ENCODE results near the gene VCAM1.

Gene VCAM1, protein sequence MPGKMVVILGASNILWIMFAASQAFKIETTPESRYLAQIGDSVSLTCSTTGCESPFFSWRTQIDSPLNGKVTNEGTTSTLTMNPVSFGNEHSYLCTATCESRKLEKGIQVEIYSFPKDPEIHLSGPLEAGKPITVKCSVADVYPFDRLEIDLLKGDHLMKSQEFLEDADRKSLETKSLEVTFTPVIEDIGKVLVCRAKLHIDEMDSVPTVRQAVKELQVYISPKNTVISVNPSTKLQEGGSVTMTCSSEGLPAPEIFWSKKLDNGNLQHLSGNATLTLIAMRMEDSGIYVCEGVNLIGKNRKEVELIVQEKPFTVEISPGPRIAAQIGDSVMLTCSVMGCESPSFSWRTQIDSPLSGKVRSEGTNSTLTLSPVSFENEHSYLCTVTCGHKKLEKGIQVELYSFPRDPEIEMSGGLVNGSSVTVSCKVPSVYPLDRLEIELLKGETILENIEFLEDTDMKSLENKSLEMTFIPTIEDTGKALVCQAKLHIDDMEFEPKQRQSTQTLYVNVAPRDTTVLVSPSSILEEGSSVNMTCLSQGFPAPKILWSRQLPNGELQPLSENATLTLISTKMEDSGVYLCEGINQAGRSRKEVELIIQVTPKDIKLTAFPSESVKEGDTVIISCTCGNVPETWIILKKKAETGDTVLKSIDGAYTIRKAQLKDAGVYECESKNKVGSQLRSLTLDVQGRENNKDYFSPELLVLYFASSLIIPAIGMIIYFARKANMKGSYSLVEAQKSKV
- 0 reads per million in 2 donors for total RNA-seq

DNA sequence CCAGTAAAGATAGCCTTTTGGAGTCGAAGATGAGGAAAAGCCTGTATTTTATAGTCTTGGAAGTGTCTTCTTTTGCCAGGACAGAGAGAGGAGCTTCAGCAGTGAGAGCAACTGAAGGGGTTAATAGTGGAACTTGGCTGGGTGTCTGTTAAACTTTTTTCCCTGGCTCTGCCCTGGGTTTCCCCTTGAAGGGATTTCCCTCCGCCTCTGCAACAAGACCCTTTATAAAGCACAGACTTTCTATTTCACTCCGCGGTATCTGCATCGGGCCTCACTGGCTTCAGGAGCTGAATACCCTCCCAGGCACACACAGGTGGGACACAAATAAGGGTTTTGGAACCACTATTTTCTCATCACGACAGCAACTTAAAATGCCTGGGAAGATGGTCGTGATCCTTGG, at the start of gene VCAM1:
TSS of gene VCAM1 (plus strand) at position 253 of the 400 bp plus-strand sequence. CDS start at position 372, 119 bp downstream.
- no peak for DNase-seq

DNA sequence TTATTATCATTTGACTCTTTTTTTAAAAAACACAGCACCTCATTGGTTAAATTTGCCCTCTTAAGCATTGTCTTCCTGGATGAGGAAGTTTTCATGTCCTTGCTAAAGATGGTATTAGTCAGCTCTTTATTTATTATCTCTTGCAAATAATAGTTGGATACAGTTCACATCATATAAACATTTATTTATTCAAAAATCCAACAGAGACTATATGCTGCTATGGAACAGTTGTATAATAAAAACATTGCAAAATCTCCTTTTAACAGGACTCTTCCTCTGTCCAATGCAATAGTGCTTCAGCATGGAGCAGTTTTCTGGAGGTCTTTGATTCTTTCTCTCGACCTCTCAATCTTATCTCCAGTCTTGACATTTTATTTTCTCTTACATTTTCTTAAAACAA, 49.5 kb upstream of the VCAM1 start:
- no peak for DNase-seq

DNA sequence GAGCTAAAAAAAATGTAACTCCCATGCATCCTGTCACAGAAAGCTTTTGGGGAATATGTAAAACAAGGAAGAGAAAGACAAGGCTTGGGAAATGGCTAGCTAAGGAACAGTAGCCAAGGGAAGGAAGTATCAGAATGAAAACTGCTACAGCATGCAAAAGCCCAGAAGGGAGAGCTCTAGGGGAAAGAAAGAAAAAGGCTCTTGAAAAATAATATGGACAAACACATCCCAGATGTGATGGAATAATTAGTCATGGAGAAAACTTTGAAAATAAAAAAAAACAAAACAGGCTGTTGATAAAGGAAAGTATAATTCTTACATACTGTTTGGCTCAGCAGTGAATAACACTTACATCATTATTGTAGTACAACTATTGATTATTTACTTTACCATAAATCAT, 47.9 kb upstream of the VCAM1 start:
- no peak for DNase-seq

DNA sequence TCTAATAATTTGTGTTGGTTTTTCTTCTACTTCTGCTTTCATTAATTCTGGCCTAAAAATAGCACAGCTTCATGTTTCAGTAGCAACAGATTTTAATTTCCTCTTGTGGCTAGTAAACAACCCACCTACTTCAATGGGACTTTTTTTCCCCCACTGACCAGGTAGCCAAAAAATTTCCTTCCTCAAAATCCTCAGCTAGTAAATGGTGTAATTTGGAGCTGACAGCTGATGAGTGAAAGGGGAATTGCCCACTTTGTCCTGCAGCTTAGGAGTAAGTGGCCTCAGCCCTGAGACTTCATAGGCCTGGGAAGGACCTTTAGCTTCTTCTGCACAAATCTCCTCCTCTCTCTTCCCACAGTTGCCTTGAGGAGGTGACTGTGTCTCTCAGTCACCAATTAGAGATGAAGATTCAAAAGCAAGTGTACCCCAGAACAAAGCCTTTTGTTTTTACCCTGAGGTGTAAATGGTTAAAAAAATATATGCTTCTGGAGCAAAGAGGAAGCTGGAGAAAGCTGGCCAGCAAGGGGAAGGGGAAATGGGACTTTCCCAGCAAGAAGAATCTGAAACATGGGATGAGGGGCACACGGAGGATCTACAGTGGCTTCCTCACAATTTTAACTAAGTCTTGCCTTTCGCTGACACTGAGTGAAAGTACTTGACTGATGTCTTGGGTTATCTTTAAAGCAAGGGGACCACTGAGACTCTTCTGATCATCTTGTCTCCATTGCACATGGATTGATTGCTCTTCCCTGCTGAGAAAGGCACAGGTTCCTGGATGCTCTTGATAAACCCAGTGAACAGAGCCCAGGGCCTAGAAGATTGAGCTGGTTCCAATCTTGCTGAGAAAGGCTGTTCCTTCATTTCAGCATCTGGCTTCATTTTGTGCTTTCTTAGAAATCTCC, 35.8 kb upstream of the VCAM1 start:
- DNase-seq = no peak

DNA sequence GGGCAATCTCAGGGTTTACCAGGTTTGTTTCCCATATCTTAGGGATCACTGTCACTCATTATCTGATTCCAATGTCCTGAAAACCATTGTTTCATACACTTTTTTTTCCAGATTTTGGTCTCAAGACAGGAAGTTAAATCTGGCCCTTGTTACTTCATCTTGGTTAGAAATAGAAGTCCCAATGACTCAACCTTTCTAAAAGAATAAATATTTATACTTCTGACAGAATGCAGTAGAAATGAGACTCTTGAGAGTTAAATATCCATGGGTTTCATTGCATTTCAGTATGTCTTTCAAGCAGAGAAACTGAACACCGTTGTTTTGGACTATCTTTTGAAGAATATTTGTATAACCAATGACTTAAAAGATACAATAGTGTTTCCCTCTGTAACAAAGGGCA, 19.8 kb upstream of the VCAM1 start:
- DNase-seq = no peak

DNA sequence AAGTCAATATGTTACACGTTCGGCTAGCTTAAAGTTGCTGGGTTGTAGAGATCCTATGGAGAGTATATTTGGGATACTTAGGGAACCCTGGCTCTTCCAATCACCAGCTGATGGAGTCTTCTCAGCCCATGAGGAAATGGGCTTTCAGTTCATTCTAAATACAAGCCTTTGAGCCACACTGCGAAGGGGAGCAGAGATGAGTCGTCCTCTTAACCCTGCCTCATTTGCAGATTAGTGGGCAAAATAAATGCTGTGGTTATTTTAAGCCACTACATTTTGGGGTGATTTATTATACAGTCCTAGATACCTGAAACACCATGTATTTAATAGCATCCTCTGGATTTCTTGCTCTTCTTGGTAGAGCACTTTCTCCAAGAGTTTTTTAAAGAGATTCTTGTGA, 19.0 kb upstream of the VCAM1 start:
- no peak for DNase-seq

DNA sequence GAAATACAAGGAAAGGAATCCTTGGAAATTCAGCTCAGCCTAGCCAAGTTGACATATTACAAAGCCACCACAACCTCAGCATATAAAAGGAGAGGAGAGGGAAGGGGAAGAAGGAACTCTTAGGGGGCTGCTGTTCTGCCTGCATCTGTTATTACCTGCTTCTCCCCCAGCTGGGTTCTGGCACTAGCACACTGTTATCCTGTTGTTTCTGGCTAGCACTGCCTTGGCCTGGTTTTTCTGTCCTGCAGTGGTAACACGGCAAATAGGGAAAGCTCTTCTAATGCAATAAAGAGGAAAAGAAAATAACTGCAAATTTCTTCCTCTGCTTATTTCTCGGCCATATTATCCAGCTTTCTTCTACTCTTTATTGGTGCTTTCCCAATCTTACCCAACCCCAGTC, 16.5 kb upstream of the VCAM1 start:
- DNase-seq = no peak

DNA sequence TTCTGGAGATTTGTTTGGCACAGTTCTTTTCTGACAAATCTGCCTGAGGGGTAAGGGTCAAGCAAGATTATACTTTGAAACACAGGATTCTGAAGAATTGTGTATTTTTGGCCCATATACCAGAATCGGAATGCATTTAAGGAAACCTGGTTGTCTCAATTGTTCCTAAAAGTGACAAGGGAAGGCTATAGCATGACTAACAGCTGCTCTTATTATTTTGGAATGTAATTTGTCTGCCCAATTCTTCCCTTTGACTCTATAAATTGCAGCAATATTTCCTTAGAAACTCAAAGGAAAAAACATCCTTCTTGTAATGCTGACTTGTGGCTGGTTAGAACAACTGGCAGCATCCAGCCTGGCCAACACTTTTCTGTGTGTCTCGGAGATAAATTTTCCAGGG, 15.8 kb upstream of the VCAM1 start:
- DNase-seq = no peak

DNA sequence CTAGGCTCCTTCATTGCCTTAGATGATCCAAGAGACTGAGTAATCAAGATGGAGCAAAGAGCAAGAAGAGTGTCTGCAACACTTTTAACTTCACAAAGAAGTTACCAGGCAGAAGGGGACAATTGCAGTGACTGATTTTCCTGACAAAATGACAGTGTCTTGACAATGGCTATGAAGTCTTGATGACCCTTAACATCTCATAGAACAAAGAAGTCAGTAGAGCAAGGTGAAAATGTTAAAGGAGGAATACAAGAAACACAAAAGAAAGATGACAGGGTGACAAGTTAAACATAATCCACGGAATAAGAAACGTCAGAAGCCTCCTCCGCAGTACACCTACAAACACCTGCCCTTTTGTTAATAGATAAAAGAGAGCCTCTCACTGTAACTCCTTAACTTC, 15.1 kb upstream of the VCAM1 start:
- no peak for DNase-seq

DNA sequence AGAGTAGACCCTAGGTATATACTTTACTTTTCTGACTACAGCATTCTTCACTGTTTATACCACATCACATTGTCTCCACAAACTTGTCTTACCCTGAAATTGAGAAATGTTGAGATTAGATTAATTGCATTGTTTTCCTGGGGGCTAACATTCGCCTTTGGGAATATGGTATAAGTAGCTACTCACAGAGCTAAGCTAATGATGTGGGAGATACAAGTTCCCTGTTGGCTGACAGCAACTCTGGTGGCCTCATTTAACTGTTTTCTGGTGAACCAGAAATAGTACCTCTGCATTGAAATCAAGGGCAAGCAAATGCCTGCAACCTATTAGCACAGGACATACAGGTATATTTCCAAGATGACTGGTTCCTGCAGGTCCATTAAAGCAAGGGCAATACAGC, 13.2 kb upstream of the VCAM1 start:
- DNase-seq = no peak

DNA sequence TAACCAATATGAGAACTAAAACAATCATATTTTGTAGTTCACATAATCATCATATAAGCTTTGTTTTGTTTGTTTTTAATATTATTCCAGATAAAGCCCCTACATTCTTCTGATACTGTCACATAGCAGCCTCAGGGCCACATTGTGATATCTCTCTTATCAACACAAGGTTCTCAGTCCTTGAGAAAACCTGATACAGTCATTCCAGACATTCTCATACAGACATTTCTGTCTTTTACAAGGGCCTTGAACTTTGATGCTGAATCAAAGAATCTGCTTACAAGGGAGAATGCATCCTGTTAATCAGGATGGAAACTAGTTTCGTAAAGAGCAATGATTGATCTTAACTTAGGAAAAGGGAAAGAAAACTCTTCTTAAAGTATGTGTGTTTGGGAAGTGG, 12.7 kb upstream of the VCAM1 start:
- DNase-seq = no peak

DNA sequence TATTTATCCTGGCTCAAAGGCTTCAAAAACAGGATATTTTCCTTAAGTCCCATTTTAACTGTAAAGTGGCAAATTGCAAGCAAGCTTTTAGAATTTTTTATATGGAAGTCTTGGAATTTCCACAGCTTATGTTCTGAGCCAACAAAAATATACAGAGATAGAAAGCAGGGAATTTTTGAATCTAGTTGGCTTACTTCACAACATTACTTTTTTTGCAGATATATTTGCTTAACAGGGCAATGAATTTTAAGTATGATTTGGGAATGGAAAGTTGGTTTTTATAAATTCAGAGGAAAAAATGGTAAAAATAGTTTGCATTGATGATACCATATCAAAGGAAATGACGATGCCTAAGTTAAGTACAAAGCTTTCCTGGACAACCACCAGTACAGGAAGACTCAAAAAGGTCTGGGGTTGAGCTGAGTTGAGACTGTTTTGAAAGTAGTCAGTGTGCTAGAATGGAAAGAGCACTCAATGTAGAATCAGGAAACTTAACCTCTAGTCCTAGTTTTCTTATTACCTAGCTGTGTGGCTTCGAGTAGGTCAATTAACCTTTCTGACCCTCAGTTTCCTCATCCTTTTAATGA, 11.0 kb upstream of the VCAM1 start:
- no peak for DNase-seq

DNA sequence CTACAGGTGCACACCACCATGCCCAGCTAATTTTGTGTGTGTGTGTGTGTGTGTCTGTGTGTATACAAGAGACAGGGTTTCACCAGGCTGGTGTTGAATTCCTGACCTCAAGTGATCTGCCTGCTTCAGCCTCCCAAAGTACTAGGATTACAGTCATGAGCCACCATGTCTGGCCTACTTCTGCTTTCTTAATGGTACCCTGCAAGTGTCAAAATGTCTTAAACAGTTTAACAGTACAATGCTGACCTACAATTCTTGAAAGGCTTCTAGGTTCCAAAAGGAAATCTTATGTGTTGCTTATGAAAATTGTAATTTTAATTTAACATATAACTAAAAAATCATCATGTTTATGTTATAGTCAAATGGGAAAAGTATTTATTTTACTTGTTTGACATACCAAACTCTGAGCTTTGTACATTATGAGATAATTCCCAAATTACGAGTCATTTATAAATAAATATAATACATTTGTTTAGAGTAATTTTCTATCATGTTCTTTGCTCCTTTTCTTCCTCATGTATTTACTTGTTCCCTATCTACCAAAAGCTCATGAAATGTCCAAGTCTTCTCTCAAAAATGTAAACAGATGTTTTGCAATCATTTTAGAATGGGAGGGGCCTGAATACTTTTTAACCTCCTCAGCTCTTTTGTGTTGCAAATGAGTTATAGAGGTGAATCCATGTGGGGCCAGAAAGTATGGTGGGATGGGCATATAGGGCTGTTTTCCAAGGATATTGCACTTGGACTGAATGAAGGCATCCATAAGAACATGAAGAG, 8.4 kb upstream of the VCAM1 start:
- DNase-seq = no peak

DNA sequence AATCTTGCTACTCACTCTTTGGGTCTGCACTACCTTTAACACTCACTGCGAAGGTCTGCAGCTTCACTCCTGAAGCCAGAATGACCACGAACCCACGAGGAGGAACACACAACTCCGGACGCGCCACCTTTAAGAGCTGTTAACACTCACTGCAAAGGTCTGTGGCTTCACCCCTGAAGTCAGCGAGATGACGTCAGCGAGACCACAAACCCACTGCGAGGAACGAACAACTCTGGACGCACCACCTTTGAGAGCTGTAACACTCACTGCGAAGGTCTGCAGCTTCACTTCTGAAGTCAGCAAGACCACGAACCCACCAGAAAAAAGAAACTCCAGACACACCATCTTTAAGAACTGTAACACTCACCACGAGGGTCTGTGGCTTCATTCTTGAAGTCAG, 6.5 kb upstream of the VCAM1 start:
- DNase-seq = peak in 2 of 5 experiments; percentile 72 to 83

DNA sequence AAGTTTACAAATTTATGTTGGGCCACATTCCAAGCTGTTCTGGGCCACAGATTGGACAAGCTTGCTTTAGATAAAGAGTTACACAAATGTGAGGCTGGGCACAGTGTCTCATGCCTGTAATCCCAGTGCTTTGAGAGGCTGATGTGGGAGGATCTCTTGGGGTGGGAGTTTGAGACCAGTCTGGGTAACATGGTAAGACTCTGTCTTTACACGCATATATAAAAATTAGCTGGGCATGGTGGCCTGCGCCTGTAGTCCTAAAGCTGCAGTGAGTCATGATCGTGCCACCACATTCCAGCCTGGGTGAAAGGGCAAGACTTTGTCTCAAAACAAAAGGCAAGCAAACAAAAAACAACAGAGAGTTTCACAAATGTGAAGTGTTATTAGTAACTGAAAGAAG, 5.9 kb upstream of the VCAM1 start:
- DNase-seq = no peak

DNA sequence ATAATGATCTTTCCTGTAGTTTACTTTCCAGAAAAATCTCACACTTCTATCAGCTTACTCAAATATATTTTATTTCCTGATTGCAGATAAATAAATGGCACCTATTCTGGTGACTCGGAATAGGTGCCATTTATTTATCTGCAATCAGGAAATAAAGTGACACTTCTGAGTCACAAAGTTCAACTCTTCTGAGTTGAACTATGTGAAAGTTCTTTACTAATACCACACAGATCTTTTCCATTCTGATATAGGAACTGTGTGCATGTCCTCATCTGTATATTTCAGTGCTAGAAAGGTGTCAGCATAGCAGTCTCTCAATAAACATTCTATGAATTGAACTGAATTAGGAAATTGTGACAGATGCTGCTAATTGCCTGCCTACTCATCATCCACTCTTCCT, 4.9 kb upstream of the VCAM1 start:
- peak in 1 of 5 experiments; percentile 38 for DNase-seq

DNA sequence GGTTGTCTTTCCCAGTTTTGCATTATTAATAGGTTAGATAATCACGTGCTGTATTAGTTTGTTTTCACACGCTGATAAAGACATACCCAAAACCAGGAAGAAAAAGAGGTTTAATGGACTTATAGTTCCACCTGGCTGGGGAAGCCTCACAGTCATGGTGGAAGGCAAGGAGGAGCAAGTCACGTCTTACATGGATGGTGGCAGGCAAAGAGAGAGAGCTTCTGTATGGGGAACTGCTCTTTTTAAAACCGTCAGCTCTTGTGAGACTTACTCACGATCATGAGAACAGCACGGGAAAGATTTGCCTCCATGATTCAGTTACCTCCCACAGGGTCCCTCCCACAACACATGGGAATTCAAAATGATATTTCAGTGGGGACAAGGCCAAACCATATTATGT, 2.3 kb upstream of the VCAM1 start:
- DNase-seq = no peak

DNA sequence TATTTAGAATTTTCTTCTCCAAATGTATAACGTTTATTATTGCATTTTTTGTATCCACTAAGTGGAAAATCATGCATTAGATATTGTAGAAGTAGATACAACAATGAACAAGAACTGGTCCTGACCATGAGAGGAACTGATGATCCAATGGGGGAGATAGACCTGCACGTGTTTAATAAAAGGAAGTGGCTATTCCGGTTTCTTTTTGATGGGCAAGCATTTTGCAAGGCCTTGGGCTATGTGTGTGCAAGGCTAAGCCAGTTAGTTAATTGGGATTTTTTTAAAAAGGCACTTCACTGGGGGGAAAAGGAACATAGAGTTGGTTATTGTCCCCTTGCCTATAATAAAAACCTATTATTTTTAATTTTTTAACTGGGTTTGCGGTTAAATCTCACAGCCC, 961 bp upstream of the VCAM1 start:
- DNase-seq = no peak

DNA sequence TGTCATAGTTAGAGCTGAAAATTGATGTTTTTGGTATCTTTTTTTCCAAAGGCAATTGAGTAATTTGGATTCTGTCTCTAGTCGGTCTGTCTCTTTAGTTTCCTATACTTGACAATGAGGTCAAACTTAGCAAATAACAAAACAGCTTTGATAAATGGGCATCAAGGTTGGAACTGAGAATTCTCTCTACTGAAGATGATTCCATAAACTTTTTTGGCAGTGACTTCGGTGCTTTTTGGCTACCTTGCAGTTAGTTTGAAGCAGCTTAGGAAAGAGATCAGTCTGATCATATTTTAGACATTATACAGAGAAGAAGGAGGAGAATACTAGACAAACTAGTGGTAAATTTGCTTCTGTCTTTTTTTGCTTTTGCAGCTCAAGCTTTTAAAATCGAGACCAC, 559 bp downstream of the VCAM1 start:
- DNase-seq = no peak

DNA sequence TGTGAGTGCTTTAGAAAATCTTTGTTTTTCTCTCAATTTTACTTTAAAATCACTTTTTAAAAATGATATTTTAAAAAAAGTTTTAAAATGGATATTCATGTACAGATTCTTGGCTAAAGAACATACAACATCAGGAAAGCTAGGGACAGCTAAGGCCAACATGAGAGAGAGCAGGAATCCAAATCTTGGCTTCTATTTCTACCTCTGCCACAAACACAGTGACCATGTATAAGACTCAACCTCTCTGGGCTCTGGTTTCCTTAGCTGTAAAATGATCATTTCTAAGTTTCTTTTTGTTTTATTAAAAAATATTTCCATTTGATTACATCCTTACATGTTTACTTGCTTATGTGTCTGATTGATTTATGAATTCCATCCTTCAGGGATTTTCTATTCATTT, 1.2 kb downstream of the VCAM1 start:
- DNase-seq = no peak

DNA sequence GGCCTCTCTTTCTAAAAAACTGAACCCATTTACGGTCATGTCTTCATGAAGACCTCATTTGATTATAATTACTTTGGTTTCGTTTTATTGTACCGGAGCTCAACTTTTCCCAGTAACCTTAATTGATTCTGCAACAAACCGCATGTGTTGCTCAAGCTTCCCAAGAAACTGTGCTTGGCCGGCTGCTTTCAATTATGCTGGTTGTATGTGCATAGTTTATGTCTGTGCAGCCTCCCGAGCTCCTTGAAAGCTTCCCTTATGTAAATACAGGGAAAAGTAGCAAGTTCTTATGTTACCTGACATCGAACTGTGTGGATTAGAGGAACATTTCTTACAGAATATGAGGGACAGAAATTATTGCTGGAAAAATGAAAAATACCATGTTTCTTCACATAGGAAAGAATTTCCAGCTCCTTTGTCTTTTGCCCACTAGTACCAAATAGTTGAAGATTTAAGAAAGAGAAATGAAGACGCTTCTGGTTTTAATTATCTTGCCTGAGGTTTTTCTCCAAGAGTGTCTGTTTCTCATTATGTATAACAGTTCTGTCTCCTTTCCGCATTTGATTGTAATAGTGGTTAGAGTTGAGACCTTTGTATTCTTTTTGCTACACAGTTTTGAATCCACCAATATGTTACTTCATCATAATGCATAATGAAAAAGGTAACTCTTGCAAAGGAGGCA, 2.1 kb downstream of the VCAM1 start:
- DNase-seq = no peak
